Measurements from ENCODE around the gene LHX1. TPM values are rescaled to one million over a fixed set of nuclear protein-coding genes. Genes with fewer than 3 reads are reported as not detected.

The LHX1 gene
- total RNA-seq, 1 donor from 2014 or later = not detected

- intact Hi-C loops (cut with DNase I) = no loop called here
- peaks cover 100% of the 10 kb centered on the region for H3K27me3 ChIP-seq
- DNase-seq = no peak
- no peaks in the 10 kb centered on the region for H3K9me3 ChIP-seq
- no peak for ATAC-seq
- H3K36me3 ChIP-seq = no peaks in the 10 kb centered on the region
- H3K4me1 ChIP-seq = peaks cover 63% of the 10 kb centered on the region
- H3K27ac ChIP-seq = no peak overlapping the region
- H3K4me3 ChIP-seq = no peak overlapping the region
- no peak for TF ChIP-seq CTCF (IDR thresholded peaks at IDR 0.05)
These were observed 787 bp downstream of the LHX1 start for GRCh38 chr17:36937959-36938565.

- H3K27me3 ChIP-seq = peaks cover 100% of the 10 kb centered on the region
- H3K27ac ChIP-seq = no peak overlapping the region
- intact Hi-C loops (cut with DNase I) = no loop called here
- H3K4me3 ChIP-seq = no peak overlapping the region
- no peak for TF ChIP-seq CTCF (IDR thresholded peaks at IDR 0.05)
- H3K4me1 ChIP-seq = peaks cover 63% of the 10 kb centered on the region
- ATAC-seq (no peak), DNase-seq (no peak)
- no peaks in the 10 kb centered on the region for H3K36me3 ChIP-seq
- no peaks in the 10 kb centered on the region for H3K9me3 ChIP-seq
These were observed 1.3 kb downstream of the LHX1 start for GRCh38 chr17:36938566-36939051.

GRCh38 chr17:36939052-36939801, 2.0 kb downstream of the LHX1 start:
- H3K9me3 ChIP-seq = no peaks in the 10 kb centered on the region
- H3K27me3 ChIP-seq = peaks cover 100% of the 10 kb centered on the region
- H3K4me3 ChIP-seq = no peak overlapping the region
- intact Hi-C loops (cut with DNase I) = no loop called here
- H3K27ac ChIP-seq = no peak overlapping the region
- no peaks in the 10 kb centered on the region for H3K36me3 ChIP-seq
- ATAC-seq (no peak), DNase-seq (no peak)
- no peak for TF ChIP-seq CTCF (IDR thresholded peaks at IDR 0.05)
- peaks cover 57% of the 10 kb centered on the region for H3K4me1 ChIP-seq

- H3K36me3 ChIP-seq = no peaks in the 10 kb centered on the region
- H3K4me3 ChIP-seq = no peak overlapping the region
- H3K27ac ChIP-seq = no peak overlapping the region
- H3K4me1 ChIP-seq = peaks cover 51% of the 10 kb centered on the region
- ATAC-seq (no peak), DNase-seq (no peak)
- H3K27me3 ChIP-seq = peaks cover 100% of the 10 kb centered on the region
- H3K9me3 ChIP-seq = no peaks in the 10 kb centered on the region
- intact Hi-C loops (cut with DNase I) = no loop called here
- no peak for TF ChIP-seq CTCF (IDR thresholded peaks at IDR 0.05)
These were observed 2.6 kb downstream of the LHX1 start for GRCh38 chr17:36939802-36940312.

GRCh38 chr17:36940313-36941264, 3.3 kb downstream of the LHX1 start:
- no peak overlapping the region for H3K4me3 ChIP-seq
- H3K36me3 ChIP-seq = no peaks in the 10 kb centered on the region
- intact Hi-C loops (cut with DNase I) = no loop called here
- H3K27ac ChIP-seq = no peak overlapping the region
- H3K27me3 ChIP-seq = peaks cover 100% of the 10 kb centered on the region
- ATAC-seq (no peak), DNase-seq (no peak)
- H3K9me3 ChIP-seq = no peaks in the 10 kb centered on the region
- TF ChIP-seq CTCF (IDR thresholded peaks at IDR 0.05) = no peak
- peaks cover 47% of the 10 kb centered on the region for H3K4me1 ChIP-seq

All from upper lobe of right lung (tissue), 1 donor.